ENCODE measurements around the gene ZNF519.
"Not testable (repeated sequence)": the region's sequence is repeated elsewhere in the genome, so short reads cannot be mapped to it uniquely, and the experiment has no call there.

DNA sequence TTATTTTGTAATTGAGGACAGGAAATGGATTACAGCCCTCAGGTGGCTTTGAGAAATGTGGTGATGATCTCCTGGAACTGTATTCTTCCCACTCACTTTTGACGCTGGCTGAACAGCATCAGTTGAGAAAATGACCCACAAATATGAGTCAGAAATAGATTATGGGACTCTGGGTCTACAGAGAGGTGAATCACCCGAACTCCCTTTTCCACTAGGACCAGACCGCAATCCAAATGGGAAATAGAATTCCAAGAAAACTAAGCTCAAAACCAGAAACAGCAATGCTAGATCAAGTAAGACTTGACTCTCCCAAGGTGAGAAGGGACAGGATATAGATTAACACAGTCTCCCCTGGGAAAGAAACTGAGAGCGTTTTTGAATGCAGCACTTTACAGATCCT, 5.7 kb upstream of the ZNF519 start:
- TF ChIP-seq, protein P1, sequence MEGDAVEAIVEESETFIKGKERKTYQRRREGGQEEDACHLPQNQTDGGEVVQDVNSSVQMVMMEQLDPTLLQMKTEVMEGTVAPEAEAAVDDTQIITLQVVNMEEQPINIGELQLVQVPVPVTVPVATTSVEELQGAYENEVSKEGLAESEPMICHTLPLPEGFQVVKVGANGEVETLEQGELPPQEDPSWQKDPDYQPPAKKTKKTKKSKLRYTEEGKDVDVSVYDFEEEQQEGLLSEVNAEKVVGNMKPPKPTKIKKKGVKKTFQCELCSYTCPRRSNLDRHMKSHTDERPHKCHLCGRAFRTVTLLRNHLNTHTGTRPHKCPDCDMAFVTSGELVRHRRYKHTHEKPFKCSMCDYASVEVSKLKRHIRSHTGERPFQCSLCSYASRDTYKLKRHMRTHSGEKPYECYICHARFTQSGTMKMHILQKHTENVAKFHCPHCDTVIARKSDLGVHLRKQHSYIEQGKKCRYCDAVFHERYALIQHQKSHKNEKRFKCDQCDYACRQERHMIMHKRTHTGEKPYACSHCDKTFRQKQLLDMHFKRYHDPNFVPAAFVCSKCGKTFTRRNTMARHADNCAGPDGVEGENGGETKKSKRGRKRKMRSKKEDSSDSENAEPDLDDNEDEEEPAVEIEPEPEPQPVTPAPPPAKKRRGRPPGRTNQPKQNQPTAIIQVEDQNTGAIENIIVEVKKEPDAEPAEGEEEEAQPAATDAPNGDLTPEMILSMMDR (IDR thresholded peaks at IDR 0.05) = not testable (repeated sequence)
- TF ChIP-seq POLR2A (IDR thresholded peaks at IDR 0.05) = not testable (repeated sequence)
